HepG2 (cell line): ENCODE measurements around the gene SELENOH. TPM values are rescaled to one million over a fixed set of nuclear protein-coding genes. Genes with fewer than 3 reads are reported as not detected.

ENCODE experiments used
- ARHGAP35 ChIP-seq: sonication (generic); formaldehyde crosslinking; IDR thresholded peaks from 2 replicates; pipeline ENCODE4 v1.9.0; 2022; ENCODE audit warnings: mild to moderate bottlenecking, inconsistent platforms, moderate library complexity, missing genetic modification reagents, borderline replicate concordance
- BRD4 ChIP-seq: sonication (generic); formaldehyde crosslinking; IDR thresholded peaks from 2 replicates; pipeline ENCODE4 v1.4.0; 2020; ENCODE audit warnings: missing genetic modification reagents
- ESRRA ChIP-seq: sonication (generic); formaldehyde crosslinking; IDR thresholded peaks from 2 replicates; pipeline ENCODE4 v1.5.1; 2020; ENCODE audit warnings: mild to moderate bottlenecking, low read depth, missing genetic modification reagents
- GATAD1 ChIP-seq: IDR thresholded peaks from 2 replicates; pipeline ENCODE4 v1.6.1; 2016; ENCODE audit warnings: missing genetic modification reagents, missing compliant biosample characterization
- GLI4 ChIP-seq: sonication (generic); formaldehyde crosslinking; IDR thresholded peaks from 2 replicates; pipeline ENCODE4 v1.5.1; 2020; ENCODE audit warnings: missing genetic modification reagents, mild to moderate bottlenecking, moderate library complexity, borderline replicate concordance
- NR2F6 ChIP-seq, 2 experiments: IDR thresholded peaks; 2 replicates each; pipeline ENCODE4 v1.6.1; 2016; ENCODE audit warnings: antibody characterized with exemption in 1 of 2, mild to moderate bottlenecking in 1 of 2
- ONECUT2 ChIP-seq: sonication (generic); formaldehyde crosslinking; IDR thresholded peaks from 2 replicates; pipeline ENCODE4 v1.4.0; 2020; ENCODE audit warnings: missing genetic modification reagents
- PRMT3 ChIP-seq: sonication (generic); formaldehyde crosslinking; IDR thresholded peaks from 2 replicates; pipeline ENCODE4 v1.8.1; 2022; ENCODE audit warnings: low read depth, mild to moderate bottlenecking, moderate library complexity, missing genetic modification reagents, borderline replicate concordance
- RBM39 ChIP-seq: fragments of 200-400 bp; formaldehyde crosslinking; IDR thresholded peaks from one replicate; pipeline ENCODE4 v1.6.1; 2018; ENCODE audit warnings: antibody characterized with exemption, mild to moderate bottlenecking, low read depth, low read length; ENCODE audit not compliant: poor library complexity, severe bottlenecking
- SALL2 ChIP-seq: sonication (generic); formaldehyde crosslinking; IDR thresholded peaks from 2 replicates; pipeline ENCODE4 v1.8.1; 2023; ENCODE audit warnings: mild to moderate bottlenecking, missing genetic modification reagents, inconsistent platforms
- SPEN ChIP-seq: sonication (generic); formaldehyde crosslinking; IDR thresholded peaks from 2 replicates; pipeline ENCODE4 v1.5.1; 2020; ENCODE audit warnings: low read depth, mild to moderate bottlenecking, missing genetic modification reagents
- THYN1 ChIP-seq: sonication (generic); formaldehyde crosslinking; IDR thresholded peaks from 2 replicates; pipeline ENCODE4 v1.8.1; 2023; ENCODE audit warnings: low read depth, mild to moderate bottlenecking, moderate library complexity, missing genetic modification reagents, borderline replicate concordance
- ZFY ChIP-seq: sonication (generic); formaldehyde crosslinking; IDR thresholded peaks from 2 replicates; pipeline ENCODE4 v1.4.0; 2020; ENCODE audit warnings: missing genetic modification reagents
- ZMYM4 ChIP-seq: sonication (generic); formaldehyde crosslinking; IDR thresholded peaks from 2 replicates; pipeline ENCODE4 v1.8.1; 2023; ENCODE audit warnings: mild to moderate bottlenecking, missing genetic modification reagents
- ZNF572 ChIP-seq: sonication (generic); formaldehyde crosslinking; IDR thresholded peaks from 2 replicates; pipeline ENCODE4 v1.5.1; 2020; ENCODE audit warnings: mild to moderate bottlenecking, missing genetic modification reagents
- polyA plus RNA-seq, 8 experiments: library from polyadenylated mRNA; depleted of rRNA in 3 of 8; stranded (reverse) in 7 of 8; unstranded in 1 of 8; fragments of >200 nt; fragmentation: Illumina TruSeq in 4 of 8; extraction: Trizol in 4 of 8; gene quantifications; 2 replicates each; pipeline versions ENCODE4 v1.2.1 to v1.2.3, GENCODE V29; 2011 to 2016; ENCODE audit warnings: low read depth in 4 of 8, missing spikeins in 1 of 8, mixed read lengths in 1 of 8; ENCODE audit not compliant: insufficient read depth in 1 of 8
- total RNA-seq, 5 experiments: library from RNA; depleted of rRNA; stranded (reverse); fragments of >200 nt; fragmentation: Illumina TruSeq; extraction: Trizol; gene quantifications; 2 replicates each; pipeline ENCODE4 v1.2.3, GENCODE V29; 2016; ENCODE audit warnings: low read depth in 1 of 5
- TF ChIP-seq, protein P1 (sequence below): sonication (generic); formaldehyde crosslinking; IDR thresholded peaks from 2 replicates; pipeline ENCODE4 v1.4.0; 2020; ENCODE audit warnings: low read depth, missing genetic modification reagents
- TF ChIP-seq, protein P2 (sequence below): IDR thresholded peaks from 2 replicates; pipeline ENCODE4 v1.6.1; 2012; ENCODE audit warnings: inconsistent platforms
- TF ChIP-seq, protein P3 (sequence below): sonication (generic); formaldehyde crosslinking; IDR thresholded peaks from 2 replicates; pipeline ENCODE4 v1.4.0; 2020; ENCODE audit warnings: missing genetic modification reagents
- TF ChIP-seq, protein P4 (sequence below): sonication (generic); formaldehyde crosslinking; IDR thresholded peaks from 2 replicates; pipeline ENCODE4 v1.5.0; 2020; ENCODE audit warnings: mild to moderate bottlenecking, missing genetic modification reagents
- TF ChIP-seq, protein P5 (sequence below): sonication (generic); formaldehyde crosslinking; IDR thresholded peaks from 2 replicates; pipeline ENCODE4 v1.8.1; 2023; ENCODE audit warnings: mild to moderate bottlenecking, moderate library complexity, missing genetic modification reagents
- TF ChIP-seq, protein P6 (sequence below): IDR thresholded peaks from 2 replicates; pipeline ENCODE4 v1.6.1; 2016; ENCODE audit warnings: missing genetic modification reagents, missing compliant biosample characterization

SELENOH gene
- total and polyA plus RNA-seq, 2 of the 13 experiments (the other 11 are each of a cell fraction or from before 2014, with no cell fraction given): 27.2 to 77.4 TPM

DNA sequence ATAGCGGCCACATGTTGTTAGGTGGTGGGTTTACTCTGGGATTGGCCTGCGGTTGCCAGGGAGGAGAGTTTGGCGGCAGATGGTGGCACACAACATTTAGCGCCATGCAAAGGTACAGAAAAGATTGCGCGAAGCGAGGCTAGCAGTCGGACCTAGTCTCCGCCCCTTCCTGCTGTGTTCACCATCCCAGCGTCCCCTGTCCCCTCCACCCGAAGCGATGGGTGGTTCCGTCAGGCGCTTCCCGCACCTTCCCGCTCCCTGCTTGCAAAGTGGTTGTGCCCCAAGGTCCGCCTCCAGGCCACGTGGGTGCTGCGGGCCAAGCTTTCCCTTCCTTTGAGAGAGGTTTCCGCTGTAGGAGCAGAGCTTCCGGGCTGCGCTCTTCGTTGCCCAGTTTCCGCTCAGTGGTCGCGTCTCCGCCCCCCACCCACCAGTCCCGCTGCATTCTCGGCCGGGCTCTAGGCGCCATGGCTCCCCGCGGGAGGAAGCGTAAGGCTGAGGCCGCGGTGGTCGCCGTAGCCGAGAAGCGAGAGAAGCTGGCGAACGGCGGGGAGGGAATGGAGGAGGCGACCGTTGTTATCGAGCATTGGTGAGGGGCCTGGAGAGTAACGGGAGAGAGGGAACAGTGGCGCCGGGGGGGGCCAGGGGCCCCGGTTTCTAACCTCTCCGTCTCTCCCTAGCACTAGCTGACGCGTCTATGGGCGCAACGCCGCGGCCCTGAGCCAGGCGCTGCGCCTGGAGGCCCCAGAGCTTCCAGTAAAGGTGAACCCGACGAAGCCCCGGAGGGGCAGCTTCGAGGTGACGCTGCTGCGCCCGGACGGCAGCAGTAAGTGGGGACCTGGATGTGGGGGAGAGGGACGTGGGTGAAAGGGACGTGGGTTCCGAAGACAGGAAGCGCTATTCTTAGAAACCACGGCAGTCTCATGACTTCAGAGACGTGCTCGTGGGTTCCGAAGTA is at the start of gene SELENOH (continued):
- peak; percentile 35; the same call in 1 of the 2 replicates for TF ChIP-seq SALL2 (CRISPR knock-in tag)
- TF ChIP-seq, protein P1, sequence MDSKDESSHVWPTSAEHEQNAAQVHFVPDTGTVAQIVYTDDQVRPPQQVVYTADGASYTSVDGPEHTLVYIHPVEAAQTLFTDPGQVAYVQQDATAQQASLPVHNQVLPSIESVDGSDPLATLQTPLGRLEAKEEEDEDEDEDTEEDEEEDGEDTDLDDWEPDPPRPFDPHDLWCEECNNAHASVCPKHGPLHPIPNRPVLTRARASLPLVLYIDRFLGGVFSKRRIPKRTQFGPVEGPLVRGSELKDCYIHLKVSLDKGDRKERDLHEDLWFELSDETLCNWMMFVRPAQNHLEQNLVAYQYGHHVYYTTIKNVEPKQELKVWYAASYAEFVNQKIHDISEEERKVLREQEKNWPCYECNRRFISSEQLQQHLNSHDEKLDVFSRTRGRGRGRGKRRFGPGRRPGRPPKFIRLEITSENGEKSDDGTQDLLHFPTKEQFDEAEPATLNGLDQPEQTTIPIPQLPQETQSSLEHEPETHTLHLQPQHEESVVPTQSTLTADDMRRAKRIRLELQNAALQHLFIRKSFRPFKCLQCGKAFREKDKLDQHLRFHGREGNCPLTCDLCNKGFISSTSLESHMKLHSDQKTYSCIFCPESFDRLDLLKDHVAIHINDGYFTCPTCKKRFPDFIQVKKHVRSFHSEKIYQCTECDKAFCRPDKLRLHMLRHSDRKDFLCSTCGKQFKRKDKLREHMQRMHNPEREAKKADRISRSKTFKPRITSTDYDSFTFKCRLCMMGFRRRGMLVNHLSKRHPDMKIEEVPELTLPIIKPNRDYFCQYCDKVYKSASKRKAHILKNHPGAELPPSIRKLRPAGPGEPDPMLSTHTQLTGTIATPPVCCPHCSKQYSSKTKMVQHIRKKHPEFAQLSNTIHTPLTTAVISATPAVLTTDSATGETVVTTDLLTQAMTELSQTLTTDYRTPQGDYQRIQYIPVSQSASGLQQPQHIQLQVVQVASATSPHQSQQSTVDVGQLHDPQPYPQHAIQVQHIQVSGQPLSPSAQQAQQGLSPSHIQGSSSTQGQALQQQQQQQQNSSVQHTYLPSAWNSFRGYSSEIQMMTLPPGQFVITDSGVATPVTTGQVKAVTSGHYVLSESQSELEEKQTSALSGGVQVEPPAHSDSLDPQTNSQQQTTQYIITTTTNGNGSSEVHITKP: peak; percentile 98
- peak; percentile 85; the same call in 1 of the 2 replicates for TF ChIP-seq PRMT3 (CRISPR knock-in tag)
- TF ChIP-seq, protein P2, sequence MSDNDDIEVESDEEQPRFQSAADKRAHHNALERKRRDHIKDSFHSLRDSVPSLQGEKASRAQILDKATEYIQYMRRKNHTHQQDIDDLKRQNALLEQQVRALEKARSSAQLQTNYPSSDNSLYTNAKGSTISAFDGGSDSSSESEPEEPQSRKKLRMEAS: peak; percentile 96
- TF ChIP-seq, protein P3, sequence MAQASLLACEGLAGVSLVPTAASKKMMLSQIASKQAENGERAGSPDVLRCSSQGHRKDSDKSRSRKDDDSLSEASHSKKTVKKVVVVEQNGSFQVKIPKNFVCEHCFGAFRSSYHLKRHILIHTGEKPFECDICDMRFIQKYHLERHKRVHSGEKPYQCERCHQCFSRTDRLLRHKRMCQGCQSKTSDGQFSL: peak; percentile 43; the same call in 1 of the 2 replicates
- peak; percentile 90 for TF ChIP-seq RBM39
- TF ChIP-seq BRD4: 0 out of 2 replicates have a peak, but pooled peaks have one; percentile 53
- 0 out of 2 replicates have a peak, but pooled peaks have one; percentile 42 for TF ChIP-seq ARHGAP35 (CRISPR knock-in tag)
- TF ChIP-seq ZNF572 (CRISPR knock-in tag): 0 out of 2 replicates have a peak, but pooled peaks have one; percentile 73
- TF ChIP-seq ZFY: peak; percentile 71
- TF ChIP-seq SPEN (CRISPR knock-in tag): peak; percentile 79
- TF ChIP-seq ZMYM4: peak; percentile 92
- TF ChIP-seq NR2F6 (IDR thresholded peaks at IDR 0.05): no peak
- TF ChIP-seq NR2F6 (CRISPR knock-in tag; IDR thresholded peaks at IDR 0.05): peak; percentile 55; the same call in 1 of the 2 replicates
- TF ChIP-seq ESRRA: no peak
- TF ChIP-seq, protein P4, sequence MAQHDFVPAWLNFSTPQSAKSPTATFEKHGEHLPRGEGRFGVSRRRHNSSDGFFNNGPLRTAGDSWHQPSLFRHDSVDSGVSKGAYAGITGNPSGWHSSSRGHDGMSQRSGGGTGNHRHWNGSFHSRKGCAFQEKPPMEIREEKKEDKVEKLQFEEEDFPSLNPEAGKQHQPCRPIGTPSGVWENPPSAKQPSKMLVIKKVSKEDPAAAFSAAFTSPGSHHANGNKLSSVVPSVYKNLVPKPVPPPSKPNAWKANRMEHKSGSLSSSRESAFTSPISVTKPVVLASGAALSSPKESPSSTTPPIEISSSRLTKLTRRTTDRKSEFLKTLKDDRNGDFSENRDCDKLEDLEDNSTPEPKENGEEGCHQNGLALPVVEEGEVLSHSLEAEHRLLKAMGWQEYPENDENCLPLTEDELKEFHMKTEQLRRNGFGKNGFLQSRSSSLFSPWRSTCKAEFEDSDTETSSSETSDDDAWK: no peak
- no peak for TF ChIP-seq GLI4 (CRISPR knock-in tag)
- TF ChIP-seq, protein P5, sequence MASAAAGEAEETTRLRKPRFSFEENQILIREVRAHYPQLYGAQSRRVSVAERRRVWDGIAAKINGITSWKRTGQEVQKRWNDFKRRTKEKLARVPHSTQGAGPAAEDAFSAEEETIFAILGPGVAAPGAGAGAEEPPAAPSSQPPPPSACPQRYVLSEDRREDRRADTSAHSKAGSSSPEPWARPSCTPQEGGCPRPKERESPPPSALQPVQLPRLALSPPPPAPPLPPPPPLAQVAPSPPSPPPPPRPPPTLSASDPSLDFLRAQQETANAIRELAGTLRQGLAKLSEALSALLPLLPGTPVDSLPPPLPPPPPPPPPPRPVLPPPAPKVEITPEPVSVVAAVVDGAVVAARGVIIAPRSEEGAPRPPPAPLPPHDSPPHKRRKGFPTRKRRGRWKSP (CRISPR knock-in tag): peak; percentile 95
- TF ChIP-seq THYN1 (CRISPR knock-in tag): no peak
- TF ChIP-seq ONECUT2 (CRISPR knock-in tag): no peak
- peak; percentile 94 for TF ChIP-seq GATAD1 (CRISPR knock-in tag)
- TF ChIP-seq, protein P6, sequence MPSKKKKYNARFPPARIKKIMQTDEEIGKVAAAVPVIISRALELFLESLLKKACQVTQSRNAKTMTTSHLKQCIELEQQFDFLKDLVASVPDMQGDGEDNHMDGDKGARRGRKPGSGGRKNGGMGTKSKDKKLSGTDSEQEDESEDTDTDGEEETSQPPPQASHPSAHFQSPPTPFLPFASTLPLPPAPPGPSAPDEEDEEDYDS: 0 out of 2 replicates have a peak, but pooled peaks have one; percentile 33
